ENCODE data around the gene SRSF11.

SRSF11 gene

DNA sequence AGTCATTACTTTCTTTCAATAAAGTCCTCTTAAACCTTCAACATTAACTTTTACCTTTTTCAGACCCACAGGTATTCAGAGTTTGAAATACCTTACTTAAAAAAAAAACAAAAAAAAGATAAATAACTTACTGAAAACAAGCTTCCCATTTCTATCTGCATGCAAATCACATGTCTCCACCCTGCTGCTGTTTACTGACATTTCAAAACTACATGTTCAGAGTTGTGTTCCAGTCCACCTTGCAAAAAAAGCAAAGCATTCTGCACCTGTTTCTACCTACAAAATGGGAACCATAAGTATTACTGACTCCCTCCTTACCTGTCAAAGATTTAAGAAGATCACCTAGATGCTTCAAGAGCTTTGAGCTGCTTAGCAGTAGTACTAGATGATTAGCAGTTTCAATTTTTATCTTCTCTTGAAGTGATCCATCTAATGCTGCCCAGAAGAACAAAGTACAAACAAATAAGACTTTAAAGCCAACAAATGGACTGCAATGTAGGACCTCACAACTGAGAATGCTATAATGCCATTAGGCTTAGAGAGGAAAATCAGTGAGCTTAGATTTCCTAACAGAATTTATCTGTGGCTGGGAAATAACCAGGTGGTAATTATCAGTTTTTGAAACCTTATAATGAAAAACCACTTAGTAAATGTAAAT, 72.1 kb downstream of the SRSF11 start:
- TF ChIP-seq, protein P1, sequence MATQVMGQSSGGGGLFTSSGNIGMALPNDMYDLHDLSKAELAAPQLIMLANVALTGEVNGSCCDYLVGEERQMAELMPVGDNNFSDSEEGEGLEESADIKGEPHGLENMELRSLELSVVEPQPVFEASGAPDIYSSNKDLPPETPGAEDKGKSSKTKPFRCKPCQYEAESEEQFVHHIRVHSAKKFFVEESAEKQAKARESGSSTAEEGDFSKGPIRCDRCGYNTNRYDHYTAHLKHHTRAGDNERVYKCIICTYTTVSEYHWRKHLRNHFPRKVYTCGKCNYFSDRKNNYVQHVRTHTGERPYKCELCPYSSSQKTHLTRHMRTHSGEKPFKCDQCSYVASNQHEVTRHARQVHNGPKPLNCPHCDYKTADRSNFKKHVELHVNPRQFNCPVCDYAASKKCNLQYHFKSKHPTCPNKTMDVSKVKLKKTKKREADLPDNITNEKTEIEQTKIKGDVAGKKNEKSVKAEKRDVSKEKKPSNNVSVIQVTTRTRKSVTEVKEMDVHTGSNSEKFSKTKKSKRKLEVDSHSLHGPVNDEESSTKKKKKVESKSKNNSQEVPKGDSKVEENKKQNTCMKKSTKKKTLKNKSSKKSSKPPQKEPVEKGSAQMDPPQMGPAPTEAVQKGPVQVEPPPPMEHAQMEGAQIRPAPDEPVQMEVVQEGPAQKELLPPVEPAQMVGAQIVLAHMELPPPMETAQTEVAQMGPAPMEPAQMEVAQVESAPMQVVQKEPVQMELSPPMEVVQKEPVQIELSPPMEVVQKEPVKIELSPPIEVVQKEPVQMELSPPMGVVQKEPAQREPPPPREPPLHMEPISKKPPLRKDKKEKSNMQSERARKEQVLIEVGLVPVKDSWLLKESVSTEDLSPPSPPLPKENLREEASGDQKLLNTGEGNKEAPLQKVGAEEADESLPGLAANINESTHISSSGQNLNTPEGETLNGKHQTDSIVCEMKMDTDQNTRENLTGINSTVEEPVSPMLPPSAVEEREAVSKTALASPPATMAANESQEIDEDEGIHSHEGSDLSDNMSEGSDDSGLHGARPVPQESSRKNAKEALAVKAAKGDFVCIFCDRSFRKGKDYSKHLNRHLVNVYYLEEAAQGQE (IDR thresholded peaks at IDR 0.05; ENCODE audit: insufficient replicate concordance, low read depth), result no peak
- TF ChIP-seq GABPA (IDR thresholded peaks at IDR 0.05; ENCODE audit: low read depth) (no peak), POLR2AphosphoS5 (IDR thresholded peaks at IDR 0.05; ENCODE audit: low read depth) (no peak)
- TF ChIP-seq, protein P2, sequence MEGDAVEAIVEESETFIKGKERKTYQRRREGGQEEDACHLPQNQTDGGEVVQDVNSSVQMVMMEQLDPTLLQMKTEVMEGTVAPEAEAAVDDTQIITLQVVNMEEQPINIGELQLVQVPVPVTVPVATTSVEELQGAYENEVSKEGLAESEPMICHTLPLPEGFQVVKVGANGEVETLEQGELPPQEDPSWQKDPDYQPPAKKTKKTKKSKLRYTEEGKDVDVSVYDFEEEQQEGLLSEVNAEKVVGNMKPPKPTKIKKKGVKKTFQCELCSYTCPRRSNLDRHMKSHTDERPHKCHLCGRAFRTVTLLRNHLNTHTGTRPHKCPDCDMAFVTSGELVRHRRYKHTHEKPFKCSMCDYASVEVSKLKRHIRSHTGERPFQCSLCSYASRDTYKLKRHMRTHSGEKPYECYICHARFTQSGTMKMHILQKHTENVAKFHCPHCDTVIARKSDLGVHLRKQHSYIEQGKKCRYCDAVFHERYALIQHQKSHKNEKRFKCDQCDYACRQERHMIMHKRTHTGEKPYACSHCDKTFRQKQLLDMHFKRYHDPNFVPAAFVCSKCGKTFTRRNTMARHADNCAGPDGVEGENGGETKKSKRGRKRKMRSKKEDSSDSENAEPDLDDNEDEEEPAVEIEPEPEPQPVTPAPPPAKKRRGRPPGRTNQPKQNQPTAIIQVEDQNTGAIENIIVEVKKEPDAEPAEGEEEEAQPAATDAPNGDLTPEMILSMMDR (IDR thresholded peaks at IDR 0.05; ENCODE audit: insufficient read depth, low read length), result no peak
- Histone ChIP-seq H3K27ac (replicated peaks) (no peak overlapping the region), H3K4me3 (replicated peaks; ENCODE audit: insufficient read depth, low read length) (no peak overlapping the region), H3K27me3 (ENCODE audit: insufficient read depth, poor library complexity, severe bottlenecking) (no peaks in the 10 kb centered on the region)
- no peak for DNase-seq (ENCODE audit: low read depth in 1 of 2, low spot score in 1 of 2)

DNA sequence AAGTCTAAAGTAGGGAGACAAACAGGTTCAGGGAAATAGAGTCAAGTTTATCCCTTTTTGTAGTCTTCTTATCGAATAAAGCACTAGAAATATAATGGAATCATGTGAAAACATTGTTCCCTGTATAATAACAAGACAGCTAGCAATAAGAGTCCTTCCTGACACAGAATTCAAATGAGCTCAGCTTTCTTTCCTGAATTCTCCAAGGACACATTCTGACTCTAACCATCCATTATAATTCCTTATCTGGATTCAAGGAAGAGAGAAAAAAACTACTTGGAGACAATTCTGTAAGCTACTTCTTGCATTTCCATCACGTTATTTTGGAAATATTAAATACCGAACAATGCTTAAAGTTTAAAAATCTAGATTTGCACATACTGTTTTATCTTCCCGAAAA, 74.6 kb downstream of the SRSF11 start:
- H3K27me3 ChIP-seq (ENCODE audit: insufficient read depth, poor library complexity, severe bottlenecking), result no peaks in the 10 kb centered on the region
- no peak for TF ChIP-seq POLR2AphosphoS5 (IDR thresholded peaks at IDR 0.05; ENCODE audit: low read depth)
- no peak for TF ChIP-seq SPI1 (IDR thresholded peaks at IDR 0.05; ENCODE audit: borderline replicate concordance, low read depth)
- no peak for TF ChIP-seq GABPA (IDR thresholded peaks at IDR 0.05; ENCODE audit: low read depth)
- TF ChIP-seq, protein P1 (IDR thresholded peaks at IDR 0.05; ENCODE audit: insufficient replicate concordance, low read depth), result no peak
- TF ChIP-seq, protein P2 (IDR thresholded peaks at IDR 0.05; ENCODE audit: insufficient read depth, low read length), result no peak
- no peak overlapping the region for H3K27ac ChIP-seq (replicated peaks)
- no peak for DNase-seq (ENCODE audit: low read depth in 1 of 2, low spot score in 1 of 2)
- H3K4me3 ChIP-seq (replicated peaks; ENCODE audit: insufficient read depth, low read length), result no peak overlapping the region

DNA sequence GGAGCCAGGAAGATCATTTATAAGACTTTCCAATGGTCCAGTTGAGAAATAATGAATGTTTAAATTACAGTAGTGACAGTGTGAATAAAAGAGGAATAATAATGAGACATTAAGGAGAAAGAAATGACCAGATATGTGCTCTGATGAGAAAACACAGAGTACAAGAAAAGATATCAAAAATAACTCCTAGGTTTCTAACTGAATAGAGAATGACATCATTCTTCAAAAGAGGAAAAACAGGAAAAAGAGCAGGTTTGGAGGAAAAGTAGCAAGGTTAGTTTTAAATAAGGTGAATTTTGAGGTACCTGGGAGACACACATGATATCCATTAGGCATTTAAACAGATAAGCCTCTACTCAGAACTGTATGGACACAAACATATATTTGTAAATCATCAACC, 78.3 kb downstream of the SRSF11 start:
- Histone ChIP-seq H3K27ac (replicated peaks) (no peak overlapping the region), H3K27me3 (ENCODE audit: insufficient read depth, poor library complexity, severe bottlenecking) (no peaks in the 10 kb centered on the region), H3K4me3 (replicated peaks; ENCODE audit: insufficient read depth, low read length) (no peak overlapping the region)
- TF ChIP-seq, protein P2 (IDR thresholded peaks at IDR 0.05; ENCODE audit: insufficient read depth, low read length), result no peak
- TF ChIP-seq POLR2AphosphoS5 (IDR thresholded peaks at IDR 0.05; ENCODE audit: low read depth), result no peak
- TF ChIP-seq, protein P1 (IDR thresholded peaks at IDR 0.05; ENCODE audit: insufficient replicate concordance, low read depth), result no peak
- no peak for TF ChIP-seq SPI1 (IDR thresholded peaks at IDR 0.05; ENCODE audit: borderline replicate concordance, low read depth)
- no peak for TF ChIP-seq GABPA (IDR thresholded peaks at IDR 0.05; ENCODE audit: low read depth)
- DNase-seq (ENCODE audit: low read depth in 1 of 2, low spot score in 1 of 2), result no peak

Data from HL-60 (cell line).